ENCODE results near the gene IQGAP1. TPM values are rescaled to one million over a fixed set of nuclear protein-coding genes. Genes with fewer than 3 reads are reported as not detected.

IQGAP1 gene
- total RNA-seq, 1 experiment from 2014 or later, result 72.4 TPM

- no peak for DNase-seq
- Histone ChIP-seq H3K9me3 (ENCODE audit: control insufficient read depth, low read depth, low read length) (no peaks in the 10 kb centered on the region), H3K23me2 (ENCODE audit: insufficient read length, low read depth, low read length, poor library complexity, severe bottlenecking) (no peaks in the 10 kb centered on the region), H4K5ac (ENCODE audit: insufficient read length, low read depth, low read length) (no peak overlapping the region), H3K79me2 (ENCODE audit: insufficient read depth, low read length) (peaks cover 5% of the 10 kb centered on the region; the same call in 1 of the 2 replicates), H2BK20ac (ENCODE audit: low read depth, low read length, poor library complexity, severe bottlenecking) (no peak overlapping the region), H3K4me1 (ENCODE audit: insufficient read depth, low read length) (no peaks in the 10 kb centered on the region; the same call in 1 of the 2 replicates), H2BK5ac (ENCODE audit: insufficient read length, low read length) (no peak overlapping the region), H3T11ph (ENCODE audit: low read length) (no peak overlapping the region), H3K56ac (ENCODE audit: insufficient read length, low read depth, low read length) (no peak overlapping the region), H3K4ac (ENCODE audit: low read depth, low read length) (no peak overlapping the region), H3K27me3 (ENCODE audit: insufficient read depth, low read length) (no peaks in the 10 kb centered on the region), H4K20me1 (ENCODE audit: control insufficient read depth, insufficient read depth, insufficient read length) (no peaks in the 10 kb centered on the region), H3K4me2 (ENCODE audit: insufficient read depth, insufficient read length, low read length) (no peak overlapping the region), H4K8ac (replicated peaks; ENCODE audit: insufficient read length, low read depth, low read length) (no peak overlapping the region), H2BK120ac (ENCODE audit: low read depth, low read length, poor library complexity, severe bottlenecking) (no peak overlapping the region), H2AK5ac (ENCODE audit: insufficient read length, low read length) (no peak overlapping the region), H2BK15ac (ENCODE audit: low read depth, low read length) (no peak overlapping the region), H3K23ac (ENCODE audit: insufficient read length, low read depth, low read length) (no peak overlapping the region), H3K27ac (ENCODE audit: insufficient read length, low read depth, low read length) (no peak overlapping the region), H3K9ac (ENCODE audit: extremely low read depth, insufficient read length, low read length) (no peak overlapping the region), H3K18ac (ENCODE audit: insufficient read length, low read depth, low read length) (no peak overlapping the region), H2BK12ac (ENCODE audit: insufficient read length, low read depth, low read length) (no peak overlapping the region), H2AFZ (ENCODE audit: low read length) (no peak overlapping the region), H4K91ac (ENCODE audit: insufficient read length, low read depth, low read length) (no peak overlapping the region), H3K14ac (ENCODE audit: insufficient read depth, low read length) (no peak overlapping the region), H3K79me1 (ENCODE audit: insufficient read depth, low read depth, low read length, poor library complexity, severe bottlenecking) (peaks cover 7% of the 10 kb centered on the region)
- Mint-ChIP-seq H3K4me1 (peaks cover 10 to 13% of the 10 kb centered on the region in 2 experiments), H3K27ac (peak overlapping the region; percentile 48 to 89 (median 86); a peak in 6 of 7 replicates), H3K4me3 (no peak overlapping the region), H3K9me3 (no peaks in the 10 kb centered on the region), H3K27me3 (ENCODE audit: low read depth) (no peaks in the 10 kb centered on the region), H3K36me3 (ENCODE audit: insufficient read depth in 1 of 3, low read depth in 3 of 3) (peaks cover 5 to 20% (median 19%) of the 10 kb centered on the region in 3 experiments; a peak in 6 of 7 replicates)
- no CpG with 5 or more reads among the region's 2 CpGs for WGBS (ENCODE audit: extremely low coverage, insufficient read length, low lambda C conversion rate)
- TF ChIP-seq CTCF (conservative IDR thresholded peaks at IDR 0.05), result no peak
These were observed 37.8 kb downstream of the IQGAP1 start for GRCh38 chr15:90425726-90426346.

Data from H9 (cell line).